Measurements from ENCODE around the gene GDAP1L1.
"Not testable (repeated sequence)": the region's sequence is repeated elsewhere in the genome, so short reads cannot be mapped to it uniquely, and the experiment has no call there.

Gene GDAP1L1

GRCh38 chr20:44221368-44221954, 25.6 kb upstream of the GDAP1L1 start:
- DNase-seq = no peak

DNA sequence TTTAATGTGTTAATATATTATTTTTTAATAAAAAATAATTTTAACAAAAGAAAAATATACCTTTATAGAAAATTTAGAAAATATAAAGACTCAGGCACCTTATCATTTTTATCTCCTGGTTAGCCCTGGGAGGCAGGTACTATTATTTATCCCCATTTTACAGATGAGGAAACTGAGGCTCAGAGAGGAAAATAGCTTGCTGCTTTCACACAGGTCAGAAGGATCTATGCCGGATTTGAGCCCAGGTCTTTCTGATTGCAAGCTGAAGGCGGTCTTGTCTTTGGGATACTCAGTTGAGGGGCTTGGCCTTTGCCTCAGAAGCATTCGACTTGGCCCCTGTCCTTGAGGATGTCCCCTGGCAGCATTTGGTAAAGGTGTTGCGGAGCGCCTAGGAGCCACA, 25.1 kb upstream of the GDAP1L1 start:
- no peak for DNase-seq

DNA sequence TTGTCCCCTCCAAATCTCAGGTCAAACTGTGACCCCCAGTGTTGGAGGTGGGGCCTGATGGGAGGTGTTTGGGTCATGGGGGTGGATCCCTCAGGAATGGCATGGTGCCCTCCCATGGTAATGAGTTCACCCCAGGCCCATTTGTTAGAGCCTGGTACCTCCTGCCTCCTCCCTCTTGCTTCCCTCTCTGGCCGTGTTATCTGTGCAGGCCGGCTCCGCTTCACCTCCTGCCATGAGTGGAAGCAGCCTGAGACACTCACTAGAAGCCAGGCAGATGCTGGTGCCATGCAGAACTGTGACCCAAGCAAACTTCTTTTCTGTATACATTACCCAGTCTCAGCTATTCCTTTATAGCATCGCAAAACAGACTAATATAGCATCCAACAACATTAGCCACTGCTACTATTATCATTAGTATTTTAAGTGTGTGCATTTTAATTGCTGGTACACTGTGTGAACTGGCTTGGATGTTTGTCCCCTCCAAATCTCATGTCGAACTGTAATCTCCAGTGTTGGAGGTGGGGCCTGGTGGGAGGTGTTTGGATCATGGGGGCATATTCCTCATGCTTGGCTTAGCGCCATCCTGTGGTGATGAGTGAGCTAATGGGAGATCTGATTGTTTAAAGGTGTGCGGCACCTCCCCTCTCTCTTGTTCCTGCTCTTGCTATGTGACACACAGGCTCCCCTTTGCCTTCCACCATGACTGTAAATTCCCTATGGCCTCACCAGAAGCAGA, 24.3 kb upstream of the GDAP1L1 start:
- no peak for DNase-seq

DNA sequence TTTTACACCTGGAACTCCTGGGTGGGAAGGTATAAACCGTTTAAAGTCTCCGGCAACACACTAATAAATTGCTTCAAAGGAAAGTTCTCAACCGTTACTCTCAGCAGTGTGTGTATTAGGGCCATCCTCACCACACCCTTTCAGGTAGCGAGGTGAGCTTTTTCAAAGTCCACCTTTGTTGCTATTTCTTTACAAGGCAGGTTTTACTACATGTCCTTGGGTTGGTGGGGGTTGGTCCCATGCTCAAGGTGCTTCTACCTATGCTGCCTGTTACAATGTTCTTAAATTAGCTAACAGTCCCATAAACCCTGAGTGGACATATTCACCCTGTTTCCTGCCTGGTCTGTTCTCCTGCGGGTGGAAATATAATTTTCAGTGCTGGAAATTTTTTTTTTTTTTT, 23.4 kb upstream of the GDAP1L1 start:
- no peak for DNase-seq

GRCh38 chr20:44224637-44225036, 22.5 kb upstream of the GDAP1L1 start:
- DNase-seq = no peak

GRCh38 chr20:44228465-44229258, 18.4 kb upstream of the GDAP1L1 start:
- no peak for DNase-seq

DNA sequence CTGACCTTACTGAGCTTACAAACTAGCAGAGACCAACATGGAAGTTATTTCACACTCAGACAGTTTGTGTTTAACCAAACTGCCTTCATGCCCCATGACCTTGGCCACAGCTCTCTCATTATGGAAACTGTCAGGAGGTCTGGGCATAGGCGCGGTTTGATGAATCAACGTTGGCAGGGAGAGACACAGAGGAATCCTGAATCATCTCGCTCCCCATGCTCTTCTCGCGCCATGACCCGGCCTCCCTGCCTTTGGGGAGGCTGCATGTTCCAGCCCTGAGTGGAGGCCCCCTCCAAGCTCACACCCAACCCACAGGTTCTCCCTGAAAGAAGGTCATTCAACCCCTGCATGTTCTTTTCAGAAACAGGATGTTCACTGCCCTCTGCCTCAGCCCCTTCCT, 15.9 kb upstream of the GDAP1L1 start:
- DNase-seq = no peak

- DNase-seq = no peak
Observed at GRCh38 chr20:44231713-44232468, 15.2 kb upstream of the GDAP1L1 start.

- DNase-seq = not testable (repeated sequence)
Observed at GRCh38 chr20:44232469-44232856, 14.6 kb upstream of the GDAP1L1 start.

DNA sequence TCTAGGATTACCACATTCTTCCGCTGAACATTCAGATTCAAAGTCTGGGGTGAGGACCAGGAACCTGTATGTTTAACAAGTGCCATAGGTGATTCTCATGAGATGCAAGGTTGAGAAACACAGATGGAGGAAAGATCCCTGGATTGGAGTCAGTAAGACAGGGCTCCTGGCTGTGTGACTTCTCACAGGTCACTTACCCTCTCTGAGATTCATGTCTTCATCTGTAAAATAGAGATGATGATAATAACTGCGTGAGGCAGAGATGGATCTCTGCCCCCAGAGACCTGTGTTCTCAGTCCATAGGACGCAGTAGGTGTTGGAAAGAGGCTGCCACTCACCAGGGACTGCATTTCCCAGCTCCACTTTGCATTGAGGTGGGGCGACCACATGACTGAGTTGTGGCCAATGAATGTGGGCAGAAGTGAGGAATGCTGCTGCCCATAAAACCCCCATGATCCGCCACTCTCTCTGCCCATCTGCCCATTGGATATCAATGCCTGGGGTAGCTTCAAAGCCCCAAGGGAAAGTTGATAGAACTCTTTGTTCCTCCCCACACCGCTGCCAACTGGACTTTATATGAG, 13.6 kb upstream of the GDAP1L1 start:
- no peak for DNase-seq

- no peak for DNase-seq
Observed at GRCh38 chr20:44234566-44235317, 12.4 kb upstream of the GDAP1L1 start.

DNA sequence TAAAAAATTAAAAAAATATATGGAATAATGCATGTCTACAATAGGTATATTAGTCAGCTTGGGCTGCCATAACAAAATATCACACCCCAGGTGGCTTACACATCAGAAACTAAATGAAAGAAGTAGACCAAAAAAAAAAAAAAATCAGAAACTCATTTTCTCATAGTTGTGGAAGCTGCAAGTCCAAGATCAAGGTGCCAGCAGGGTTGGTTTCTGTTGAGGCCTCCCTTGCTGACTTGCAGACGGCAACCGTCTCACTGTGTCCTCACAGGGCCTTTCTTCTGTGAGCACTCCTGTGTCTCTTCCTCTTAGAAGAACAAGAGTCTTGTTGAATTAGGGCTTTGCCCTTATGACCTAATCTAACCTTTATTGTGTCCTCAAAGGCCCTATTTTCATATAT, 11.4 kb upstream of the GDAP1L1 start:
- DNase-seq = no peak

GRCh38 chr20:44236840-44237239, 10.3 kb upstream of the GDAP1L1 start:
- DNase-seq = not testable (repeated sequence)

- no peak for DNase-seq
Observed at GRCh38 chr20:44241796-44242195, 5.3 kb upstream of the GDAP1L1 start.

DNA sequence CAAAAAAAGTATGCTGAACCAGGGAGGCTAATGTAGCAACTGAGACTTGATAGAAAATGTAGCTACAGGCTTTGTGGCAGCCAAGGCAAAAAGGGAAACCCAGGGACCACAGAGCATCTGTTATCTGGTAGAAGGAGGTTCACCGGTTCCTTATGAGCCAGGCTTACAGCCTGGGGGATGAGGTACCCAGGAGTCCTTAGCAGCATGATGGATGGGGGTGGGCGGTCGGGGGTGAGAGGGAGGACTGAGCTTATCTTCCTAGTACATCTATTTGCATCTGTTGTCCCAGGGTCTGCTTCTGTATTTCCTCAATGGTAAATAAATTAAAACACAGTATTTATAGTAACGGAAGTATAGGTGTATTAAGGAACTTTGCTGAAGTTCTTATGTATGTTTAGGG, 1.1 kb upstream of the GDAP1L1 start:
- no peak for DNase-seq

GRCh38 chr20:44247586-44248409, 690 bp downstream of the GDAP1L1 start:
- no peak for DNase-seq

GRCh38 chr20:44248410-44248759, 1.3 kb downstream of the GDAP1L1 start:
- no peak for DNase-seq

GRCh38 chr20:44251284-44251683, 4.2 kb downstream of the GDAP1L1 start:
- no peak for DNase-seq

GRCh38 chr20:44253528-44253927, 6.4 kb downstream of the GDAP1L1 start:
- DNase-seq = no peak

GRCh38 chr20:44254073-44254472, 7.0 kb downstream of the GDAP1L1 start:
- no peak for DNase-seq

DNA sequence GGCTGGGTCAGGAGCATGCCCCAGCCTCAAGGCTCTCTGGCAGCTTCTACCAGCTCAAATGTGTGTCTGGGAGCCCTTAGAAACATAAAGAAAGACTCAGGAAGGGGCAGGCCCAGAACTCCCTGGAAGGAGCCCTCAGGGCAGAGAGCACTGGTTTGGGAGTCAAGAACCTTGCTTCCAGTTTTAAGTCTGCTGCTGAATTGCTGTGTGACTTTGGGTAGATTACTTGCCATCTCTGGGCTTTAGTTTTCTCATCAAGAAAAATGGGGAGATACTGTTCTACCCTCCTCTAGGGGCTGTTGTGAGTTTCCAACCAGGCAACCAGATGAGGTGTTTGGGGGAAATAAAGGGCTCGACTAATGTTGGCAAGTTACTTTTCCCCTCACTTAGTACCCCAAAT, 8.8 kb downstream of the GDAP1L1 start:
- no peak for DNase-seq

Data from AML-193 (cell line).